ENCODE results near the gene FAM107B.
A peak's percentile ranks its signal among the peaks of the same experiment; 100 is the strongest.

GRCh38 chr10:14648005-14648765 is 126.5 kb downstream of the FAM107B start:
- TF ChIP-seq POLR2A (IDR thresholded peaks at IDR 0.05; ENCODE audit: low read depth, low read length) (no peak), TAF1 (IDR thresholded peaks at IDR 0.05; ENCODE audit: low read depth, low read length) (0 out of 2 replicates have a peak, but pooled peaks have one; percentile 22), POLR2AphosphoS5 (IDR thresholded peaks at IDR 0.05; ENCODE audit: low read depth, low read length) (no peak), PAX5 (IDR thresholded peaks at IDR 0.05; ENCODE audit: insufficient read depth, low read length, severe bottlenecking) (peak; percentile 33)
